HUES48 (cell line): Measurements from ENCODE around the gene RGS14.
"Not testable (repeated sequence)": the region's sequence is repeated elsewhere in the genome, so short reads cannot be mapped to it uniquely, and the experiment has no call there.

Experiments used
- H3K27ac ChIP-seq: one replicate; pipeline ENCODE4 v1.7.0; 2013; ENCODE audit warnings: low read depth, low read length, inconsistent platforms
- H3K27me3 ChIP-seq: 2 replicates; pipeline ENCODE4 v1.6.1; 2013; ENCODE audit warnings: mild to moderate bottlenecking, low read length; ENCODE audit not compliant: control insufficient read depth, insufficient read depth
- H3K36me3 ChIP-seq: 2 replicates; pipeline ENCODE4 v1.6.1; 2013; ENCODE audit warnings: low read length; ENCODE audit not compliant: control insufficient read depth, insufficient read depth
- H3K4me1 ChIP-seq: 2 replicates; pipeline ENCODE4 v1.6.1; 2013; ENCODE audit warnings: mild to moderate bottlenecking, low read length; ENCODE audit not compliant: control insufficient read depth, insufficient read depth
- H3K4me3 ChIP-seq: 2 replicates; pipeline ENCODE4 v1.5.1; 2013; ENCODE audit warnings: mild to moderate bottlenecking, low read depth, low read length
- H3K9ac ChIP-seq: 2 replicates; pipeline ENCODE4 v1.6.1; 2013; ENCODE audit warnings: mild to moderate bottlenecking, low read depth, low read length, moderate library complexity
- H3K9me3 ChIP-seq: 2 replicates; pipeline ENCODE4 v1.6.1; 2013; ENCODE audit warnings: low read length; ENCODE audit not compliant: control insufficient read depth, insufficient read depth

RGS14 gene

GRCh38 chr5:177338251-177339106, 19.2 kb upstream of the RGS14 start:
- H3K4me1 ChIP-seq = no peaks in the 10 kb centered on the region
- H3K4me3 ChIP-seq = no peak overlapping the region
- H3K36me3 ChIP-seq = peaks cover 63% of the 10 kb centered on the region
- no peak overlapping the region for H3K27ac ChIP-seq
- no peaks in the 10 kb centered on the region for H3K9me3 ChIP-seq
- H3K9ac ChIP-seq = no peak overlapping the region
- no peaks in the 10 kb centered on the region for H3K27me3 ChIP-seq

GRCh38 chr5:177339107-177339638, 18.6 kb upstream of the RGS14 start:
- no peaks in the 10 kb centered on the region for H3K9me3 ChIP-seq
- peaks cover 60% of the 10 kb centered on the region for H3K36me3 ChIP-seq
- H3K9ac ChIP-seq = no peak overlapping the region
- H3K27me3 ChIP-seq = no peaks in the 10 kb centered on the region
- no peaks in the 10 kb centered on the region for H3K4me1 ChIP-seq
- H3K4me3 ChIP-seq = no peak overlapping the region
- H3K27ac ChIP-seq = no peak overlapping the region

GRCh38 chr5:177343000-177343399, 14.7 kb upstream of the RGS14 start:
- H3K4me3 ChIP-seq, H3K4me1 ChIP-seq, H3K9ac ChIP-seq, H3K9me3 ChIP-seq, H3K27ac ChIP-seq, H3K27me3 ChIP-seq: not testable (repeated sequence)
- peaks cover 41% of the 10 kb centered on the region for H3K36me3 ChIP-seq

GRCh38 chr5:177343777-177344176, 13.9 kb upstream of the RGS14 start:
- H3K9me3 ChIP-seq = no peaks in the 10 kb centered on the region
- no peak overlapping the region for H3K9ac ChIP-seq
- no peaks in the 10 kb centered on the region for H3K27me3 ChIP-seq
- no peaks in the 10 kb centered on the region for H3K4me1 ChIP-seq
- H3K36me3 ChIP-seq = peaks cover 40% of the 10 kb centered on the region
- H3K4me3 ChIP-seq = no peak overlapping the region
- H3K27ac ChIP-seq = no peak overlapping the region

- Histone ChIP-seq H3K27ac (no peak overlapping the region), H3K36me3 (peaks cover 40% of the 10 kb centered on the region), H3K4me3 (no peak overlapping the region)
Observed at GRCh38 chr5:177344891-177345290, 12.8 kb upstream of the RGS14 start.

GRCh38 chr5:177346820-177347219, 10.9 kb upstream of the RGS14 start:
- Histone ChIP-seq H3K4me1 (peaks cover 6% of the 10 kb centered on the region; the same call in 1 of the 2 replicates), H3K27ac (no peak overlapping the region), H3K36me3 (peaks cover 33% of the 10 kb centered on the region), H3K4me3 (no peak overlapping the region), H3K9me3 (no peaks in the 10 kb centered on the region), H3K27me3 (no peaks in the 10 kb centered on the region), H3K9ac (no peak overlapping the region)

More at GRCh38 chr5:177344891-177345290, 12.8 kb upstream of the RGS14 start:
- Histone ChIP-seq H3K9ac (no peak overlapping the region), H3K4me1 (no peaks in the 10 kb centered on the region), H3K9me3 (no peaks in the 10 kb centered on the region), H3K27me3 (no peaks in the 10 kb centered on the region)

- Histone ChIP-seq H3K9ac (no peak overlapping the region), H3K36me3 (peaks cover 31% of the 10 kb centered on the region)
Observed at GRCh38 chr5:177347699-177348098, 10.0 kb upstream of the RGS14 start.

GRCh38 chr5:177349362-177349647, 8.4 kb upstream of the RGS14 start:
- H3K27ac ChIP-seq = no peak overlapping the region
- peaks cover 6% of the 10 kb centered on the region; the same call in 1 of the 2 replicates for H3K4me1 ChIP-seq
- H3K36me3 ChIP-seq = peaks cover 26% of the 10 kb centered on the region
- H3K9ac ChIP-seq = no peak overlapping the region
- no peaks in the 10 kb centered on the region for H3K9me3 ChIP-seq
- H3K27me3 ChIP-seq = no peaks in the 10 kb centered on the region
- H3K4me3 ChIP-seq = no peak overlapping the region

More at GRCh38 chr5:177347699-177348098, 10.0 kb upstream of the RGS14 start:
- Histone ChIP-seq H3K4me1 (peaks cover 6% of the 10 kb centered on the region; the same call in 1 of the 2 replicates), H3K4me3 (no peak overlapping the region), H3K27me3 (no peaks in the 10 kb centered on the region), H3K27ac (no peak overlapping the region), H3K9me3 (no peaks in the 10 kb centered on the region)

GRCh38 chr5:177349762-177350161, 8.0 kb upstream of the RGS14 start:
- no peaks in the 10 kb centered on the region for H3K9me3 ChIP-seq
- H3K9ac ChIP-seq = no peak overlapping the region
- peaks cover 26% of the 10 kb centered on the region for H3K36me3 ChIP-seq
- peaks cover 6% of the 10 kb centered on the region; the same call in 1 of the 2 replicates for H3K4me1 ChIP-seq
- no peak overlapping the region for H3K27ac ChIP-seq
- no peak overlapping the region; the same call in 1 of the 2 replicates for H3K4me3 ChIP-seq
- H3K27me3 ChIP-seq = no peaks in the 10 kb centered on the region

GRCh38 chr5:177350776-177351391, 6.8 kb upstream of the RGS14 start:
- peaks cover 26% of the 10 kb centered on the region for H3K36me3 ChIP-seq
- peaks cover 6% of the 10 kb centered on the region; the same call in 1 of the 2 replicates for H3K4me1 ChIP-seq
- peak overlapping the region; percentile 84 for H3K4me3 ChIP-seq
- peak overlapping the region; percentile 96 for H3K9ac ChIP-seq
- H3K27ac ChIP-seq = peak overlapping the region; percentile 99
- no peaks in the 10 kb centered on the region for H3K9me3 ChIP-seq
- no peaks in the 10 kb centered on the region for H3K27me3 ChIP-seq
